SK-N-SH treated with all-trans-retinoic acid at 6 μM for 48 hours (cell line): Measurements from ENCODE around the gene DUSP16.

Source experiments
- BACH2 ChIP-seq: fragments of 250-450 bp; sonication (Bioruptor Pico); IDR thresholded peaks from 2 replicates; pipeline ENCODE4 v1.9.0; 2021; ENCODE audit warnings: mild to moderate bottlenecking, borderline replicate concordance
- ESRRG ChIP-seq: fragments of 250-450 bp; sonication (Bioruptor Pico); IDR thresholded peaks from 2 replicates; pipeline ENCODE4 v1.6.1; 2021; ENCODE audit warnings: mild to moderate bottlenecking
- GLIS3 ChIP-seq: fragments of 250-450 bp; sonication (Bioruptor Pico); IDR thresholded peaks from 2 replicates; pipeline ENCODE4 v1.5.0; 2020; ENCODE audit warnings: mild to moderate bottlenecking, moderate library complexity
- ISL1 ChIP-seq: fragments of 250-450 bp; sonication (Bioruptor Pico); IDR thresholded peaks from 2 replicates; pipeline ENCODE4 v2.1.2; 2022; ENCODE audit warnings: mild to moderate bottlenecking, moderate library complexity
- OSR1 ChIP-seq: fragments of 250-450 bp; sonication (Bioruptor Pico); IDR thresholded peaks from 2 replicates; pipeline ENCODE4 v1.8.0; 2022; ENCODE audit warnings: moderate library complexity, mild to moderate bottlenecking, inconsistent platforms
- PPARA ChIP-seq: fragments of 250-450 bp; sonication (Bioruptor Pico); IDR thresholded peaks from 2 replicates; pipeline ENCODE4 v1.5.0; 2020; ENCODE audit warnings: mild to moderate bottlenecking, borderline replicate concordance
- RARB ChIP-seq: fragments of 250-450 bp; sonication (Bioruptor Pico); IDR thresholded peaks from 2 replicates; pipeline ENCODE4 v1.8.0; 2021; ENCODE audit warnings: mild to moderate bottlenecking, moderate library complexity
- TOX ChIP-seq: fragments of 250-450 bp; sonication (Bioruptor Pico); IDR thresholded peaks from 2 replicates; pipeline ENCODE4 v1.8.0; 2021; ENCODE audit warnings: mild to moderate bottlenecking, moderate library complexity, borderline replicate concordance
- ZFP30 ChIP-seq: fragments of 450-650 bp; formaldehyde crosslinking; IDR thresholded peaks from 2 replicates; pipeline ENCODE4 v1.5.0; 2022; ENCODE audit warnings: mild to moderate bottlenecking, moderate library complexity
- ZNF565 ChIP-seq: fragments of 450-650 bp; formaldehyde crosslinking; conservative IDR thresholded peaks from 2 replicates; pipeline ENCODE4 v1.5.0; 2020; ENCODE audit warnings: low read depth, mild to moderate bottlenecking, moderate library complexity
- ZNF70 ChIP-seq: fragments of 450-650 bp; formaldehyde crosslinking; IDR thresholded peaks from 2 replicates; pipeline ENCODE4 v1.5.0; 2020; ENCODE audit warnings: mild to moderate bottlenecking, moderate library complexity
- ZNF8 ChIP-seq: fragments of 450-650 bp; formaldehyde crosslinking; IDR thresholded peaks from 2 replicates; pipeline ENCODE4 v1.5.0; 2020; ENCODE audit warnings: mild to moderate bottlenecking, moderate library complexity
- TF ChIP-seq, protein P1 (sequence below): fragments of 250-450 bp; sonication (Bioruptor Pico); IDR thresholded peaks from 2 replicates; pipeline ENCODE4 v1.8.0; 2020; ENCODE audit warnings: mild to moderate bottlenecking, moderate library complexity, borderline replicate concordance
- TF ChIP-seq, protein P2 (sequence below): fragments of 250-450 bp; sonication (Bioruptor Pico); IDR thresholded peaks from 2 replicates; pipeline ENCODE4 v1.5.1; 2020; ENCODE audit warnings: low read depth, mild to moderate bottlenecking, moderate library complexity

DNA sequence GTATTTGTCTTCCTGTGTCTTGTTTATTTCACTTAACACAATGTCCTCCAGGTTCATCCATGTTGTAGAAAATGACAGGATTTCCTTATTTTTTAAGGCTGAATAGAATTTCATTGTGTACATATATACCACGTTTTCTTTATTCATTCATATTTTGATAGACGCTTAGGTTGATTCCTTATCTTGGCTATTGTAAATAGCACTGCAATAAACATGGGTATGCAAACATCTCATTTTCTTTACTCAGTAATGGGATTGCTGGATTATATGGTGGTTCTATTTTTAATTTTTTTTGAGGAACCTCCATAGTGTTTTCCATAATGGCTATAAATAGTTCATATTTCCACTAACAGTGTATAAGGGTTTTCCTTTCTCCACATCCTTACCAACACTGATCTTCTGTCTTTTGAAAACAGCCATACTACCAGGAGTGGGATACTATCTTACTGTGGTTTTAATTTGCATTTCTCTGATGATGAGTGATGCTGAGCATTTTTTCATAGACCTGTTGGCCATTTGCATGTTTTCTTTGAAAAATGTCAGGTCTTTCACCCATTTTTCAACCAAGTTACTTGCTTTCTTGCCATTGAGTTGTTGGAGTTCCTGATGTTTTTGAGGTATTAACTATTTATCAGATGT lies 32.8 kb downstream of the DUSP16 start:
- TF ChIP-seq, protein P1, sequence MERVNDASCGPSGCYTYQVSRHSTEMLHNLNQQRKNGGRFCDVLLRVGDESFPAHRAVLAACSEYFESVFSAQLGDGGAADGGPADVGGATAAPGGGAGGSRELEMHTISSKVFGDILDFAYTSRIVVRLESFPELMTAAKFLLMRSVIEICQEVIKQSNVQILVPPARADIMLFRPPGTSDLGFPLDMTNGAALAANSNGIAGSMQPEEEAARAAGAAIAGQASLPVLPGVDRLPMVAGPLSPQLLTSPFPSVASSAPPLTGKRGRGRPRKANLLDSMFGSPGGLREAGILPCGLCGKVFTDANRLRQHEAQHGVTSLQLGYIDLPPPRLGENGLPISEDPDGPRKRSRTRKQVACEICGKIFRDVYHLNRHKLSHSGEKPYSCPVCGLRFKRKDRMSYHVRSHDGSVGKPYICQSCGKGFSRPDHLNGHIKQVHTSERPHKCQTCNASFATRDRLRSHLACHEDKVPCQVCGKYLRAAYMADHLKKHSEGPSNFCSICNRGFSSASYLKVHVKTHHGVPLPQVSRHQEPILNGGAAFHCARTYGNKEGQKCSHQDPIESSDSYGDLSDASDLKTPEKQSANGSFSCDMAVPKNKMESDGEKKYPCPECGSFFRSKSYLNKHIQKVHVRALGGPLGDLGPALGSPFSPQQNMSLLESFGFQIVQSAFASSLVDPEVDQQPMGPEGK (CRISPR knock-in tag) = no peak
- TF ChIP-seq TOX (CRISPR knock-in tag) = no peak
- TF ChIP-seq ISL1 (CRISPR knock-in tag) = no peak
- no peak for TF ChIP-seq ZFP30
- no peak for TF ChIP-seq BACH2 (CRISPR knock-in tag)
- no peak for TF ChIP-seq RARB (CRISPR knock-in tag)
- no peak for TF ChIP-seq PPARA (CRISPR knock-in tag)
- no peak for TF ChIP-seq ZNF8
- TF ChIP-seq ESRRG (CRISPR knock-in tag) = no peak
- TF ChIP-seq ZNF565 (CRISPR knock-in tag) = no peak
- TF ChIP-seq, protein P2, sequence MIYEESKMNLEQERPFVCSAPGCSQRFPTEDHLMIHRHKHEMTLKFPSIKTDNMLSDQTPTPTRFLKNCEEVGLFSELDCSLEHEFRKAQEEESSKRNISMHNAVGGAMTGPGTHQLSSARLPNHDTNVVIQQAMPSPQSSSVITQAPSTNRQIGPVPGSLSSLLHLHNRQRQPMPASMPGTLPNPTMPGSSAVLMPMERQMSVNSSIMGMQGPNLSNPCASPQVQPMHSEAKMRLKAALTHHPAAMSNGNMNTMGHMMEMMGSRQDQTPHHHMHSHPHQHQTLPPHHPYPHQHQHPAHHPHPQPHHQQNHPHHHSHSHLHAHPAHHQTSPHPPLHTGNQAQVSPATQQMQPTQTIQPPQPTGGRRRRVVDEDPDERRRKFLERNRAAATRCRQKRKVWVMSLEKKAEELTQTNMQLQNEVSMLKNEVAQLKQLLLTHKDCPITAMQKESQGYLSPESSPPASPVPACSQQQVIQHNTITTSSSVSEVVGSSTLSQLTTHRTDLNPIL (CRISPR knock-in tag) = no peak
- no peak for TF ChIP-seq OSR1 (CRISPR knock-in tag)
- TF ChIP-seq GLIS3 (CRISPR knock-in tag) = no peak
- TF ChIP-seq ZNF70 (CRISPR knock-in tag) = no peak
